Uterus (tissue), 2 donors: ENCODE measurements around the gene CASP7.

Source experiments
- POLR2A ChIP-seq, 2 donors: fragments of 450-650 bp; IDR thresholded peaks; one replicate each; pipeline ENCODE4 v1.6.1; 2016; ENCODE audit warnings: antibody characterized with exemption in 2 of 2, mild to moderate bottlenecking in 1 of 2, moderate library complexity in 1 of 2
- TF ChIP-seq, protein P1 (sequence below), 4 experiments: fragments of 200-600 bp in 2 of 4; fragments of 450-650 bp in 2 of 4; sonication (generic) in 2 of 4; IDR thresholded peaks; one replicate each; pipeline ENCODE4 v1.5.1; 2016 to 2019; ENCODE audit warnings: antibody characterized with exemption in 4 of 4, mild to moderate bottlenecking in 2 of 4, moderate library complexity in 1 of 4

GRCh38 chr10:113657544-113657943, 22.2 kb upstream of the CASP7 start:
- TF ChIP-seq, protein P1, sequence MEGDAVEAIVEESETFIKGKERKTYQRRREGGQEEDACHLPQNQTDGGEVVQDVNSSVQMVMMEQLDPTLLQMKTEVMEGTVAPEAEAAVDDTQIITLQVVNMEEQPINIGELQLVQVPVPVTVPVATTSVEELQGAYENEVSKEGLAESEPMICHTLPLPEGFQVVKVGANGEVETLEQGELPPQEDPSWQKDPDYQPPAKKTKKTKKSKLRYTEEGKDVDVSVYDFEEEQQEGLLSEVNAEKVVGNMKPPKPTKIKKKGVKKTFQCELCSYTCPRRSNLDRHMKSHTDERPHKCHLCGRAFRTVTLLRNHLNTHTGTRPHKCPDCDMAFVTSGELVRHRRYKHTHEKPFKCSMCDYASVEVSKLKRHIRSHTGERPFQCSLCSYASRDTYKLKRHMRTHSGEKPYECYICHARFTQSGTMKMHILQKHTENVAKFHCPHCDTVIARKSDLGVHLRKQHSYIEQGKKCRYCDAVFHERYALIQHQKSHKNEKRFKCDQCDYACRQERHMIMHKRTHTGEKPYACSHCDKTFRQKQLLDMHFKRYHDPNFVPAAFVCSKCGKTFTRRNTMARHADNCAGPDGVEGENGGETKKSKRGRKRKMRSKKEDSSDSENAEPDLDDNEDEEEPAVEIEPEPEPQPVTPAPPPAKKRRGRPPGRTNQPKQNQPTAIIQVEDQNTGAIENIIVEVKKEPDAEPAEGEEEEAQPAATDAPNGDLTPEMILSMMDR (IDR thresholded peaks at IDR 0.05) = no peak
- TF ChIP-seq POLR2A (IDR thresholded peaks at IDR 0.05) = no peak
